Ishikawa (cell line): ENCODE measurements around the gene LRP1.

ENCODE experiments used
- CEBPB ChIP-seq: IDR thresholded peaks from 2 replicates; pipeline ENCODE4 v1.6.1; 2012
- EGR1 ChIP-seq: IDR thresholded peaks from 2 replicates; pipeline ENCODE4 v1.6.1; 2012
- EP300 ChIP-seq: IDR thresholded peaks from 2 replicates; pipeline ENCODE4 v1.6.1; 2012; ENCODE audit warnings: borderline replicate concordance
- FOXM1 ChIP-seq: IDR thresholded peaks from 2 replicates; pipeline ENCODE4 v1.6.1; 2012; ENCODE audit warnings: low read depth, borderline replicate concordance
- MAX ChIP-seq: IDR thresholded peaks from 2 replicates; pipeline ENCODE4 v1.6.1; 2012
- NFIC ChIP-seq: IDR thresholded peaks from 2 replicates; pipeline ENCODE4 v1.6.1; 2012
- RAD21 ChIP-seq: IDR thresholded peaks from 2 replicates; pipeline ENCODE4 v1.6.1; 2012; ENCODE audit warnings: low read depth
- TAF1 ChIP-seq: IDR thresholded peaks from 2 replicates; pipeline ENCODE4 v1.6.1; 2012; ENCODE audit warnings: low read depth, mild to moderate bottlenecking
- TCF12 ChIP-seq: IDR thresholded peaks from 2 replicates; pipeline ENCODE4 v1.6.1; 2012; ENCODE audit warnings: low read depth
- TEAD4 ChIP-seq: IDR thresholded peaks from 2 replicates; pipeline ENCODE4 v1.6.1; 2012
- YY1 ChIP-seq: IDR thresholded peaks from 2 replicates; pipeline ENCODE4 v1.6.1; 2012; ENCODE audit warnings: low read depth
- ZBTB7A ChIP-seq: IDR thresholded peaks from 2 replicates; pipeline ENCODE4 v1.6.1; 2012; ENCODE audit warnings: low read depth
- TF ChIP-seq, protein P1 (sequence below): IDR thresholded peaks from 2 replicates; pipeline ENCODE4 v1.6.1; 2012; ENCODE audit warnings: low read depth, mild to moderate bottlenecking

DNA sequence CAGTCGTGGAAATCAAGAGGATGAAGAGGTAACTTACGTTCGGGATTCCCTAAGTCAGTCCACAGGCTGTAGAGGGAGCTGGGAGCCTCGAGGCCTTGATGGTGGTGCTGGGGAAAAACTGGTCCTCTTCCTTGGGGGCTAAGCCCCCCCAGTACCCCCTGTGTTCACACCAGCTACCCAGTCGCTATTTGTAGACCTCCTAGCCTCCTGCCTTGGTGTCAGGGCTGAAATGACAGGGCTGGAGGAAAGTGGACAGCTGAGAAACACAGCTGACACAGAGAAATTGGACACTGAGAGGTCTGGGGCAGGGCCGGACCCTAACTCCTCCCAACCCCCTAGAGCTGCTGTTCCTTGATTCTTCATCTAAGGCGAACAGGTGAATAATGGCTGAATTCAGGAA lies 122.7 kb downstream of the LRP1 start, which contains the start of gene STAC3:
- TF ChIP-seq RAD21 (no peak), NFIC (no peak), CEBPB (no peak), TCF12 (no peak), EP300 (no peak), MAX (no peak), EGR1 (no peak), TAF1 (no peak), YY1 (no peak), TEAD4 (no peak), ZBTB7A (no peak), FOXM1 (no peak)
- TF ChIP-seq, protein P1, sequence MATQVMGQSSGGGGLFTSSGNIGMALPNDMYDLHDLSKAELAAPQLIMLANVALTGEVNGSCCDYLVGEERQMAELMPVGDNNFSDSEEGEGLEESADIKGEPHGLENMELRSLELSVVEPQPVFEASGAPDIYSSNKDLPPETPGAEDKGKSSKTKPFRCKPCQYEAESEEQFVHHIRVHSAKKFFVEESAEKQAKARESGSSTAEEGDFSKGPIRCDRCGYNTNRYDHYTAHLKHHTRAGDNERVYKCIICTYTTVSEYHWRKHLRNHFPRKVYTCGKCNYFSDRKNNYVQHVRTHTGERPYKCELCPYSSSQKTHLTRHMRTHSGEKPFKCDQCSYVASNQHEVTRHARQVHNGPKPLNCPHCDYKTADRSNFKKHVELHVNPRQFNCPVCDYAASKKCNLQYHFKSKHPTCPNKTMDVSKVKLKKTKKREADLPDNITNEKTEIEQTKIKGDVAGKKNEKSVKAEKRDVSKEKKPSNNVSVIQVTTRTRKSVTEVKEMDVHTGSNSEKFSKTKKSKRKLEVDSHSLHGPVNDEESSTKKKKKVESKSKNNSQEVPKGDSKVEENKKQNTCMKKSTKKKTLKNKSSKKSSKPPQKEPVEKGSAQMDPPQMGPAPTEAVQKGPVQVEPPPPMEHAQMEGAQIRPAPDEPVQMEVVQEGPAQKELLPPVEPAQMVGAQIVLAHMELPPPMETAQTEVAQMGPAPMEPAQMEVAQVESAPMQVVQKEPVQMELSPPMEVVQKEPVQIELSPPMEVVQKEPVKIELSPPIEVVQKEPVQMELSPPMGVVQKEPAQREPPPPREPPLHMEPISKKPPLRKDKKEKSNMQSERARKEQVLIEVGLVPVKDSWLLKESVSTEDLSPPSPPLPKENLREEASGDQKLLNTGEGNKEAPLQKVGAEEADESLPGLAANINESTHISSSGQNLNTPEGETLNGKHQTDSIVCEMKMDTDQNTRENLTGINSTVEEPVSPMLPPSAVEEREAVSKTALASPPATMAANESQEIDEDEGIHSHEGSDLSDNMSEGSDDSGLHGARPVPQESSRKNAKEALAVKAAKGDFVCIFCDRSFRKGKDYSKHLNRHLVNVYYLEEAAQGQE = no peak
